ENCODE data around the gene EDEM1.

Gene EDEM1

DNA sequence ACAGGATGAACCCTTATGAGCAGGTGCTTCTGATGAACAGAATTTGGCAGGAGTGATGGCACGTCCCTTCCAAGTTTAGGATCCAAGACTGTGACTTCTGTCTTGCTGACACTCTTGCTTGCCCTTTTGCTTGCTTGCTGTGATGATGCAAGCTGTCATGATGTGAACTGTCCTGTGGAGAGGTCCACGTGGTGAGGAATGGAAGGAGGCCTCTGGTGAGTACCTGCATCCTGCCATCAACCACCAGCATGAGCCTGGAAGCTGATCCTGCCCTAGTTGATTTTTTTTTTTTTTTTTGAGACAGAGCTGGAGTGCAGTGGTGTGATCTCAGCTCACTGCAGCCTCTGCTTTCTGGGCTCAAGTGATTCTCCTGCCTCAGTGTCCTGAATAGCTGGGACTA is 45.5 kb downstream of the EDEM1 start:
- Histone ChIP-seq H2AFZ (ENCODE audit: low read depth, low read length, severe bottlenecking) (no peak overlapping the region), H3K36me3 (ENCODE audit: low read length) (no peaks in the 10 kb centered on the region), H3K4me3 (ENCODE audit: insufficient read depth, low read length, poor library complexity, severe bottlenecking) (no peak overlapping the region), H3K4me2 (ENCODE audit: low read depth, low read length, poor library complexity, severe bottlenecking) (no peak overlapping the region), H3K9ac (ENCODE audit: low read length) (no peak overlapping the region), H3K9me2 (replicated peaks; ENCODE audit: insufficient read depth, low read length) (no peaks in the 10 kb centered on the region), H3K27ac (ENCODE audit: low read depth, low read length) (no peak overlapping the region), H3K27me3 (ENCODE audit: low read length) (no peaks in the 10 kb centered on the region), H4K20me1 (ENCODE audit: low read depth, low read length) (no peaks in the 10 kb centered on the region), H3K79me2 (ENCODE audit: insufficient read depth, low read length) (no peaks in the 10 kb centered on the region), H3K9me3 (ENCODE audit: insufficient read depth, low read length) (no peaks in the 10 kb centered on the region), H3F3A (ENCODE audit: insufficient read depth) (no peaks in the 10 kb centered on the region)
- TF ChIP-seq, protein P1, sequence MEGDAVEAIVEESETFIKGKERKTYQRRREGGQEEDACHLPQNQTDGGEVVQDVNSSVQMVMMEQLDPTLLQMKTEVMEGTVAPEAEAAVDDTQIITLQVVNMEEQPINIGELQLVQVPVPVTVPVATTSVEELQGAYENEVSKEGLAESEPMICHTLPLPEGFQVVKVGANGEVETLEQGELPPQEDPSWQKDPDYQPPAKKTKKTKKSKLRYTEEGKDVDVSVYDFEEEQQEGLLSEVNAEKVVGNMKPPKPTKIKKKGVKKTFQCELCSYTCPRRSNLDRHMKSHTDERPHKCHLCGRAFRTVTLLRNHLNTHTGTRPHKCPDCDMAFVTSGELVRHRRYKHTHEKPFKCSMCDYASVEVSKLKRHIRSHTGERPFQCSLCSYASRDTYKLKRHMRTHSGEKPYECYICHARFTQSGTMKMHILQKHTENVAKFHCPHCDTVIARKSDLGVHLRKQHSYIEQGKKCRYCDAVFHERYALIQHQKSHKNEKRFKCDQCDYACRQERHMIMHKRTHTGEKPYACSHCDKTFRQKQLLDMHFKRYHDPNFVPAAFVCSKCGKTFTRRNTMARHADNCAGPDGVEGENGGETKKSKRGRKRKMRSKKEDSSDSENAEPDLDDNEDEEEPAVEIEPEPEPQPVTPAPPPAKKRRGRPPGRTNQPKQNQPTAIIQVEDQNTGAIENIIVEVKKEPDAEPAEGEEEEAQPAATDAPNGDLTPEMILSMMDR (IDR thresholded peaks at IDR 0.05; ENCODE audit: insufficient read depth, low read length, poor library complexity, severe bottlenecking) = no peak
- no peak for TF ChIP-seq EZH2phosphoT487 (conservative IDR thresholded peaks at IDR 0.05; ENCODE audit: low read length)

DNA sequence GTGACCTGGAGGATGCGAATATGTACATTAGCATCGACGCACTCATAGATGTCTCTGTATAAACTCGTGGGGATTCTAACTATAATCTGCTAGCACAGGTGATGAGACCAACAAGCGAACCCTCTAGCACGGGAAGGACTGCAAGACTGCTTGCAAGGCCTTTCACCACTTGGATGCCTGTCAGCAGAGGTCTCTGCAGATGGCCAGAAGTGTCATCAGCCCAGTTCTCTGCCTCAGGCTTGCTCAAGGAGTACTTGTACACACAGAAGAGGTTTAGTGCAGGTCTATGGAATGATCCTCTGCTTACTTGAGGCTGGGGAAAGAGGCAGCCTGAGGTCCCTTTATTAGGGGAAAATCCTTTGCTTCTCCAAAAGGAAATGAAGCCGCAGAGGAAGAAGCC is 48.1 kb downstream of the EDEM1 start:
- no peak overlapping the region for H3K9ac ChIP-seq (ENCODE audit: low read length)
- H3K36me3 ChIP-seq (ENCODE audit: low read length) = no peaks in the 10 kb centered on the region
- no peak overlapping the region for H3K4me2 ChIP-seq (ENCODE audit: low read depth, low read length, poor library complexity, severe bottlenecking)
- no peaks in the 10 kb centered on the region for H3K9me2 ChIP-seq (replicated peaks; ENCODE audit: insufficient read depth, low read length)
- H3K9me3 ChIP-seq (ENCODE audit: insufficient read depth, low read length) = no peaks in the 10 kb centered on the region
- H3F3A ChIP-seq (ENCODE audit: insufficient read depth) = no peaks in the 10 kb centered on the region
- no peaks in the 10 kb centered on the region for H4K20me1 ChIP-seq (ENCODE audit: low read depth, low read length)
- TF ChIP-seq, protein P1 (IDR thresholded peaks at IDR 0.05; ENCODE audit: insufficient read depth, low read length, poor library complexity, severe bottlenecking) = no peak
- no peak for TF ChIP-seq EZH2phosphoT487 (conservative IDR thresholded peaks at IDR 0.05; ENCODE audit: low read length)
- H2AFZ ChIP-seq (ENCODE audit: low read depth, low read length, severe bottlenecking) = no peak overlapping the region
- no peak overlapping the region for H3K27ac ChIP-seq (ENCODE audit: low read depth, low read length)
- no peaks in the 10 kb centered on the region for H3K79me2 ChIP-seq (ENCODE audit: insufficient read depth, low read length)
- H3K4me3 ChIP-seq (ENCODE audit: insufficient read depth, low read length, poor library complexity, severe bottlenecking) = no peak overlapping the region
- H3K27me3 ChIP-seq (ENCODE audit: low read length) = no peaks in the 10 kb centered on the region

DNA sequence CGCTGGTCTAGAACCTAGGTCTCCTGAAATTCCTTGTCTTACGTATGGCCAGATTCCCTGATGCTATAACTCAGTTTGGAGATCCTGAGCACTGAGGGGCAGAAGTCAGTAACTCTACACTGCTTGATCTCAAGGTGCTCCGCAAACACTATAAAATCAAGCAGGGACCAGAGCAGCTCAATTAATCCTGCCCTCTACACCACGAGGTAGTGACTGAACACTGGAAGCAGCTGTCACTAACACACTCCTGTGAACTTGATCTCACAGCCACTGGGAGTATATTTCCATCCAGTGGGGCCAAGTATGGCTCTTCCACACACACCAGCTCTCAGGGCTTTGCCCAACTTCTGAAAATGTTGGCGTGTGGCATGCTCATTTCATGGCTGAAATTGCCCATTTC is 51.0 kb downstream of the EDEM1 start:
- Histone ChIP-seq H3K79me2 (ENCODE audit: insufficient read depth, low read length) (no peaks in the 10 kb centered on the region), H3F3A (ENCODE audit: insufficient read depth) (no peaks in the 10 kb centered on the region), H3K27me3 (ENCODE audit: low read length) (no peaks in the 10 kb centered on the region), H2AFZ (ENCODE audit: low read depth, low read length, severe bottlenecking) (no peak overlapping the region), H3K4me2 (ENCODE audit: low read depth, low read length, poor library complexity, severe bottlenecking) (no peak overlapping the region), H3K9ac (ENCODE audit: low read length) (no peak overlapping the region), H3K4me3 (ENCODE audit: insufficient read depth, low read length, poor library complexity, severe bottlenecking) (no peak overlapping the region), H4K20me1 (ENCODE audit: low read depth, low read length) (no peaks in the 10 kb centered on the region), H3K27ac (ENCODE audit: low read depth, low read length) (no peak overlapping the region), H3K9me3 (ENCODE audit: insufficient read depth, low read length) (0 out of 2 replicates have a peak, but pooled peaks cover 2% of the 10 kb centered on the region), H3K36me3 (ENCODE audit: low read length) (no peaks in the 10 kb centered on the region), H3K9me2 (replicated peaks; ENCODE audit: insufficient read depth, low read length) (no peaks in the 10 kb centered on the region)
- TF ChIP-seq, protein P1 (IDR thresholded peaks at IDR 0.05; ENCODE audit: insufficient read depth, low read length, poor library complexity, severe bottlenecking) = no peak
- no peak for TF ChIP-seq EZH2phosphoT487 (conservative IDR thresholded peaks at IDR 0.05; ENCODE audit: low read length)
